ENCODE data around the gene VPS13A. TPM values are rescaled to one million over a fixed set of nuclear protein-coding genes. Genes with fewer than 3 reads are reported as not detected.

Gene VPS13A
- total and polyA plus RNA-seq, 2 of the 13 experiments (the other 11 are each of a cell fraction or from before 2014, with no cell fraction given): 20.4 to 20.7 TPM

GRCh38 chr9:77177894-77178794 lies 810 bp downstream of the VPS13A start (continued):
- TF ChIP-seq ZNF512B (CRISPR knock-in tag; IDR thresholded peaks at IDR 0.05; ENCODE audit: borderline replicate concordance) (0 out of 2 replicates have a peak, but pooled peaks have one; percentile 19), KDM5B (CRISPR knock-in tag; IDR thresholded peaks at IDR 0.05; ENCODE audit: borderline replicate concordance) (peak; percentile 82), KLF15 (CRISPR knock-in tag; IDR thresholded peaks at IDR 0.05; ENCODE audit: borderline replicate concordance) (peak; percentile 77; the same call in 1 of the 2 replicates), BCL3 (CRISPR knock-in tag; IDR thresholded peaks at IDR 0.05) (peak; percentile 47; the same call in 1 of the 2 replicates), FOXA3 (CRISPR knock-in tag; IDR thresholded peaks at IDR 0.05) (no peak), ZNF609 (CRISPR knock-in tag; IDR thresholded peaks at IDR 0.05; ENCODE audit: borderline replicate concordance) (peak; percentile 26; the same call in 1 of the 2 replicates), PRDM10 (CRISPR knock-in tag; IDR thresholded peaks at IDR 0.05; ENCODE audit: low read depth) (no peak), CCDC6 (CRISPR knock-in tag; IDR thresholded peaks at IDR 0.05) (0 out of 2 replicates have a peak, but pooled peaks have one; percentile 51), FOXP4 (CRISPR knock-in tag; IDR thresholded peaks at IDR 0.05) (peak; percentile 11; the same call in 1 of the 2 replicates)

Data from HepG2 (cell line).